Jurkat, Clone E6-1 (cell line): Measurements from ENCODE around the gene ITM2B.
A peak's percentile ranks its signal among the peaks of the same experiment; 100 is the strongest.
"Not testable (repeated sequence)": the region's sequence is repeated elsewhere in the genome, so short reads cannot be mapped to it uniquely, and the experiment has no call there.

Experiments used
- DNase-seq: peaks from one replicate; pipeline ENCODE4 v3.0.0-alpha.2; 2011; ENCODE audit warnings: low read depth, low spot score
- H3K4me3 ChIP-seq: 2 replicates; pipeline ENCODE4 v1.5.1; 2011; ENCODE audit warnings: mild to moderate bottlenecking, low read length, control low read depth, moderate library complexity

Gene ITM2B

GRCh38 chr13:48221686-48222187 lies 11.3 kb upstream of the ITM2B start:
- no peak for DNase-seq

GRCh38 chr13:48222358-48223301 lies 10.4 kb upstream of the ITM2B start:
- H3K4me3 ChIP-seq, result peak overlapping the region; percentile 23
- peak; percentile 51 for DNase-seq

More at GRCh38 chr13:48221686-48222187, 11.3 kb upstream of the ITM2B start:
- peak overlapping the region; percentile 42 for H3K4me3 ChIP-seq

- DNase-seq, result no peak
- no peak overlapping the region for H3K4me3 ChIP-seq
Measured at GRCh38 chr13:48224701-48225100, 8.3 kb upstream of the ITM2B start.

- no peak for DNase-seq
- no peak overlapping the region for H3K4me3 ChIP-seq
Measured at GRCh38 chr13:48230541-48230940, 2.5 kb upstream of the ITM2B start.

GRCh38 chr13:48231080-48231479 lies 1.9 kb upstream of the ITM2B start:
- DNase-seq, result no peak
- no peak overlapping the region for H3K4me3 ChIP-seq

GRCh38 chr13:48231933-48232332 lies 1.1 kb upstream of the ITM2B start:
- no peak overlapping the region for H3K4me3 ChIP-seq
- DNase-seq, result no peak

- DNase-seq, result no peak
- peak overlapping the region; percentile 94 for H3K4me3 ChIP-seq
Measured at GRCh38 chr13:48232420-48233045, 473 bp upstream of the ITM2B start.

- DNase-seq, result peak; percentile 54
- H3K4me3 ChIP-seq, result peak overlapping the region; percentile 94
Measured at GRCh38 chr13:48233889-48234488, 983 bp downstream of the ITM2B start.

GRCh38 chr13:48234566-48235340 lies 1.7 kb downstream of the ITM2B start:
- DNase-seq, result no peak
- H3K4me3 ChIP-seq, result no peak overlapping the region; the same call in 1 of the 2 replicates

GRCh38 chr13:48235341-48236135 lies 2.5 kb downstream of the ITM2B start:
- H3K4me3 ChIP-seq, result no peak overlapping the region
- DNase-seq, result no peak

- no peak overlapping the region for H3K4me3 ChIP-seq
Measured at GRCh38 chr13:48236528-48237353, 3.7 kb downstream of the ITM2B start.

GRCh38 chr13:48239369-48239768 lies 6.4 kb downstream of the ITM2B start:
- H3K4me3 ChIP-seq, DNase-seq: not testable (repeated sequence)

More at GRCh38 chr13:48236528-48237353, 3.7 kb downstream of the ITM2B start:
- DNase-seq, result no peak

- DNase-seq, result no peak
- H3K4me3 ChIP-seq, result no peak overlapping the region
Measured at GRCh38 chr13:48241651-48242050, 8.6 kb downstream of the ITM2B start.

- DNase-seq, result no peak
- H3K4me3 ChIP-seq, result no peak overlapping the region
Measured at GRCh38 chr13:48242677-48243076, 9.7 kb downstream of the ITM2B start.

GRCh38 chr13:48244159-48244558 lies 11.2 kb downstream of the ITM2B start:
- H3K4me3 ChIP-seq, result no peak overlapping the region
- no peak for DNase-seq

- H3K4me3 ChIP-seq, result no peak overlapping the region
- no peak for DNase-seq
Measured at GRCh38 chr13:48246102-48246501, 13.1 kb downstream of the ITM2B start.

- H3K4me3 ChIP-seq, result no peak overlapping the region
- DNase-seq, result no peak
Measured at GRCh38 chr13:48249018-48249417, 16.0 kb downstream of the ITM2B start.
